DMS79 treated with DMSO at 0.1 percent for 48 hours (cell line): ENCODE results near the gene PARD6G.
"Not testable (repeated sequence)": the region's sequence is repeated elsewhere in the genome, so short reads cannot be mapped to it uniquely, and the experiment has no call there.

Experiments
- DNase-seq: peaks from one replicate; lab custom pipeline; 2025; lab: John Stamatoyannopoulos, UW

PARD6G gene

GRCh38 chr18:80241919-80242777, 5.2 kb downstream of the PARD6G start:
- DNase-seq: no peak

- DNase-seq: no peak
These were observed 7.5 kb downstream of the PARD6G start for GRCh38 chr18:80239830-80240229.

- DNase-seq: no peak
These were observed 8.6 kb downstream of the PARD6G start for GRCh38 chr18:80238651-80239260.

- not testable (repeated sequence) for DNase-seq
These were observed 9.8 kb downstream of the PARD6G start for GRCh38 chr18:80237519-80237918.

- DNase-seq: no peak
These were observed 12.9 kb downstream of the PARD6G start for GRCh38 chr18:80234398-80234797.

- DNase-seq: no peak
These were observed 13.4 kb downstream of the PARD6G start for GRCh38 chr18:80233899-80234298.

- no peak for DNase-seq
These were observed 14.0 kb downstream of the PARD6G start for GRCh38 chr18:80233201-80233835.

- DNase-seq: no peak
These were observed 14.6 kb downstream of the PARD6G start for GRCh38 chr18:80232710-80233109.

- DNase-seq: no peak
These were observed 15.3 kb downstream of the PARD6G start for GRCh38 chr18:80232030-80232429.

GRCh38 chr18:80231616-80232015, 15.7 kb downstream of the PARD6G start:
- DNase-seq: no peak

- no peak for DNase-seq
These were observed 16.2 kb downstream of the PARD6G start for GRCh38 chr18:80231151-80231550.

GRCh38 chr18:80229766-80230745, 17.3 kb downstream of the PARD6G start:
- no peak for DNase-seq

GRCh38 chr18:80229363-80229762, 18.0 kb downstream of the PARD6G start:
- DNase-seq: no peak

- no peak for DNase-seq
These were observed 19.1 kb downstream of the PARD6G start for GRCh38 chr18:80228051-80228848.

GRCh38 chr18:80227472-80227871, 19.8 kb downstream of the PARD6G start:
- no peak for DNase-seq

- no peak for DNase-seq
These were observed 21.6 kb downstream of the PARD6G start for GRCh38 chr18:80225685-80226084.

- DNase-seq: no peak
These were observed 23.6 kb downstream of the PARD6G start for GRCh38 chr18:80223581-80224148.

GRCh38 chr18:80219488-80219887, 27.8 kb downstream of the PARD6G start:
- not testable (repeated sequence) for DNase-seq

- DNase-seq: no peak
These were observed 28.7 kb downstream of the PARD6G start for GRCh38 chr18:80218341-80219227.

- DNase-seq: no peak
These were observed 34.1 kb downstream of the PARD6G start for GRCh38 chr18:80213182-80213581.
